ENCODE results near the gene ADGRB3. TPM values are rescaled to one million over a fixed set of nuclear protein-coding genes. Genes with fewer than 3 reads are reported as not detected.

The ADGRB3 gene
- total and polyA plus RNA-seq, 2 experiments from 2014 or later = not detected

DNA sequence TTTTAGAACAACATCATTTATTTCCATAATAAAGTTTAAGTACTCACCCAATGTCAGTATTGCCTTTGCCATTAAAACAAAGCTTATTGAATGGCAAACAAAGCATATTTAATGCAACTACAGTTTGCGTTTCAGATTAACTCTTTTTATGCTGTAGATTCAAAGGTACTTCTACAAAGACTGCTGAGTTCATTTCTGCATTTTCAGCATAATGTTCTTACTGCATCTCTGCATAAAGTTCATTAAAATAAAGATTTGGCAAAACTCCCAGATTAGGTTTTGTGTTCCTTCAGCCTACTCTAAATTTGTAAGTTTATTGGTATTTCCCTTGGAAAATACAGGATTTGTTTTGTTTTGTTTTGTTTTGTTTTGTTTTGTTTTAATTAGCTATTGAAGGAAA is 359.4 kb downstream of the ADGRB3 start:
- H3K4me3 ChIP-seq = no peak overlapping the region
- no peaks in the 10 kb centered on the region for H3K79me2 ChIP-seq (ENCODE audit: insufficient read depth)
- no peaks in the 10 kb centered on the region for H3K27me3 ChIP-seq (replicated peaks; ENCODE audit: insufficient read depth)
- H3K9ac ChIP-seq = no peak overlapping the region
- H3K4me1 ChIP-seq (ENCODE audit: insufficient read depth) = no peaks in the 10 kb centered on the region
- H4K20me1 ChIP-seq (ENCODE audit: insufficient read depth) = no peaks in the 10 kb centered on the region
- H2AFZ ChIP-seq = no peak overlapping the region
- no peaks in the 10 kb centered on the region for H3K9me3 ChIP-seq (ENCODE audit: low read depth)
- WGBS, 2 experiments (ENCODE audit: low coverage in 1 of 2, low lambda C conversion rate in 2 of 2, missing lambda C conversion rate in 2 of 2) = 10 to 29% methylated on average over 1 of the region's 1 CpG
- H3K9me2 ChIP-seq (ENCODE audit: insufficient read depth) = no peaks in the 10 kb centered on the region
- no peaks in the 10 kb centered on the region for H3F3A ChIP-seq (ENCODE audit: insufficient read depth)
- TF ChIP-seq EZH2phosphoT487 (IDR thresholded peaks at IDR 0.05; ENCODE audit: insufficient read depth, low read depth) (no peak), EZH2 (IDR thresholded peaks at IDR 0.05; ENCODE audit: insufficient read depth, poor library complexity, severe bottlenecking) (no peak)
- no peak overlapping the region for H3K4me2 ChIP-seq (ENCODE audit: unreplicated experiment)
- no peak overlapping the region for H3K27ac ChIP-seq
- no peak for DNase-seq
- in situ Hi-C loops (cut with MboI) = no loop called here
- no peaks in the 10 kb centered on the region for H3K36me3 ChIP-seq (ENCODE audit: low read depth)

DNA sequence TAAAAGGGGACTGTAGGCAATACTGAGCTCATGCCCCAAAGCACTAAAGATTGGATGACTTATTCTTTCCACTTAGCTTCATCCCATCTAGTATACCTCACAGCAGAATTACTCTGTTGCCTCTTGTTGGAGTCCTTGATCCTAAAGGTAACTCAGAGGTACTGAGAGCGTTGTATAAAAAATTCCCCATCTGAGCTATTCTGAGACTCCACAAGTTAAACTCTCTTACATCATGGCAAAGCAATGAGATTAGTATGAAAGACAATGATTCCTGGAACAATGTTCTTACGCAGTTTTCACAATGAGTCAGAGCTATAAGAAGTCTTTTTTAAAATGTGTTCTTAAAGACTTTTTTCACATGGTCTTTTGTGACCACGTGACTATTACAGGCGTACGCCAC is 370.1 kb downstream of the ADGRB3 start:
- 51 to 65% methylated on average over 5 of the region's 5 CpGs for WGBS, 2 experiments (ENCODE audit: low coverage in 1 of 2, low lambda C conversion rate in 2 of 2, missing lambda C conversion rate in 2 of 2)

DNA sequence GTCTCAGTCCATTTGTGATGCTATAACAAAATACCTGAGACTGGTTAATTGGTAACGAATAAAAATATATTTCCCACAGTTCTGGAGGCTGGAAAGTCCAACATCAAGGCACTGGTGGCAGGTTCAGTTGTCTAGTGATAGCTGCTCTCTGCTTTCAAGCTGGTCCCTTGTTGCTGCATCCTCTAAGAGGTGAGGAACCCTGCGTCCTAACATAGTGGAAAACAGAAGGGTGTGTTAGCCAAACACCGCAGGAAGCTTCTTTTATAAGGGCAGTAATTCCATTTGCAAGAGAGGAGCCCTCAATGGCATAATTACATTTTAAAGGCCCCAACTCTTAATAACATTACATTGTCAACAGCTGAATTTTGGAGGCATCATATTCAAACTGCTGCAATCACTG is 372.7 kb downstream of the ADGRB3 start:
- Histone ChIP-seq H3K4me2 (ENCODE audit: unreplicated experiment) (no peak overlapping the region), H3K9ac (no peak overlapping the region), H3F3A (ENCODE audit: insufficient read depth) (no peaks in the 10 kb centered on the region), H3K9me2 (ENCODE audit: insufficient read depth) (no peaks in the 10 kb centered on the region), H3K36me3 (ENCODE audit: low read depth) (no peaks in the 10 kb centered on the region), H3K9me3 (ENCODE audit: low read depth) (no peaks in the 10 kb centered on the region), H3K4me1 (ENCODE audit: insufficient read depth) (no peaks in the 10 kb centered on the region), H3K4me3 (no peak overlapping the region), H4K20me1 (ENCODE audit: insufficient read depth) (no peaks in the 10 kb centered on the region), H3K27me3 (replicated peaks; ENCODE audit: insufficient read depth) (no peaks in the 10 kb centered on the region), H3K79me2 (ENCODE audit: insufficient read depth) (no peaks in the 10 kb centered on the region), H2AFZ (no peak overlapping the region), H3K27ac (no peak overlapping the region)
- in situ Hi-C loops (cut with MboI) = no loop called here
- 25 to 26% methylated on average over 3 of the region's 3 CpGs for WGBS, 2 experiments (ENCODE audit: low coverage in 1 of 2, low lambda C conversion rate in 2 of 2, missing lambda C conversion rate in 2 of 2)
- TF ChIP-seq EZH2 (IDR thresholded peaks at IDR 0.05; ENCODE audit: insufficient read depth, poor library complexity, severe bottlenecking) (no peak), EZH2phosphoT487 (IDR thresholded peaks at IDR 0.05; ENCODE audit: insufficient read depth, low read depth) (no peak)
- no peak for DNase-seq

More for the DNA sequence above, 370.1 kb downstream of the ADGRB3 start:
- no peaks in the 10 kb centered on the region for H4K20me1 ChIP-seq (ENCODE audit: insufficient read depth)
- TF ChIP-seq EZH2phosphoT487 (IDR thresholded peaks at IDR 0.05; ENCODE audit: insufficient read depth, low read depth) = no peak
- no peak for TF ChIP-seq EZH2 (IDR thresholded peaks at IDR 0.05; ENCODE audit: insufficient read depth, poor library complexity, severe bottlenecking)
- no peaks in the 10 kb centered on the region for H3K36me3 ChIP-seq (ENCODE audit: low read depth)
- in situ Hi-C loops (cut with MboI) = no loop called here
- H3K9me3 ChIP-seq (ENCODE audit: low read depth) = no peaks in the 10 kb centered on the region
- no peaks in the 10 kb centered on the region for H3K9me2 ChIP-seq (ENCODE audit: insufficient read depth)
- H3K4me1 ChIP-seq (ENCODE audit: insufficient read depth) = no peaks in the 10 kb centered on the region
- H3K4me2 ChIP-seq (ENCODE audit: unreplicated experiment) = no peak overlapping the region
- H3F3A ChIP-seq (ENCODE audit: insufficient read depth) = no peaks in the 10 kb centered on the region
- no peak overlapping the region for H3K9ac ChIP-seq
- H3K4me3 ChIP-seq = no peak overlapping the region
- peak; percentile 1 for DNase-seq
- H3K27ac ChIP-seq = no peak overlapping the region
- no peak overlapping the region for H2AFZ ChIP-seq
- no peaks in the 10 kb centered on the region for H3K27me3 ChIP-seq (replicated peaks; ENCODE audit: insufficient read depth)
- H3K79me2 ChIP-seq (ENCODE audit: insufficient read depth) = no peaks in the 10 kb centered on the region

DNA sequence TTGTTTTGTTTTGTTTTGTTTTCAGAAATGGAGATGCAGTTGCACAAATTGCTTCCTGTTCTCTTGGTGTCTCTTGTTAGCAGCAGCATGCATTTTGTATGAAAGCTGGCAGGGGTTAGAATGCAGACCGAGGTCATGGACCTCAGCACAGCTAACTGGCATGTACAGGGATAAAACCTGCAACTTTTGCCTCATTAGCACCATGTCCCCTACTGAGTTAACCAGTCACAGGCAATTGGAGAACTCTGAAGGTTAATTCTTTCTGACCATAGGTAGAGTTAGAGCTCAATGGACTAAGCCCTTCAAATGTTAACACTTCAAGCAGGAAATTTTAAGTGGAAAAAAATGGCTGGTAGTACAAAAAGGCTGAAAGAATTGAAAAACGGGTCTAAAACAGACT is 377.1 kb downstream of the ADGRB3 start:
- Histone ChIP-seq H4K20me1 (ENCODE audit: insufficient read depth) (no peaks in the 10 kb centered on the region), H3K4me2 (ENCODE audit: unreplicated experiment) (no peak overlapping the region), H3K9me3 (ENCODE audit: low read depth) (no peaks in the 10 kb centered on the region), H3K27ac (no peak overlapping the region), H3K9ac (no peak overlapping the region), H3K36me3 (ENCODE audit: low read depth) (no peaks in the 10 kb centered on the region), H3F3A (ENCODE audit: insufficient read depth) (no peaks in the 10 kb centered on the region), H3K9me2 (ENCODE audit: insufficient read depth) (no peaks in the 10 kb centered on the region), H2AFZ (no peak overlapping the region), H3K4me3 (no peak overlapping the region), H3K4me1 (ENCODE audit: insufficient read depth) (no peaks in the 10 kb centered on the region), H3K27me3 (replicated peaks; ENCODE audit: insufficient read depth) (no peaks in the 10 kb centered on the region), H3K79me2 (ENCODE audit: insufficient read depth) (no peaks in the 10 kb centered on the region)
- in situ Hi-C loops (cut with MboI) = no loop called here
- WGBS, 2 experiments (ENCODE audit: low coverage in 1 of 2, low lambda C conversion rate in 2 of 2, missing lambda C conversion rate in 2 of 2) = 24 to 34% methylated on average over 2 of the region's 2 CpGs
- TF ChIP-seq EZH2phosphoT487 (IDR thresholded peaks at IDR 0.05; ENCODE audit: insufficient read depth, low read depth) (no peak), EZH2 (IDR thresholded peaks at IDR 0.05; ENCODE audit: insufficient read depth, poor library complexity, severe bottlenecking) (no peak)
- DNase-seq = no peak

DNA sequence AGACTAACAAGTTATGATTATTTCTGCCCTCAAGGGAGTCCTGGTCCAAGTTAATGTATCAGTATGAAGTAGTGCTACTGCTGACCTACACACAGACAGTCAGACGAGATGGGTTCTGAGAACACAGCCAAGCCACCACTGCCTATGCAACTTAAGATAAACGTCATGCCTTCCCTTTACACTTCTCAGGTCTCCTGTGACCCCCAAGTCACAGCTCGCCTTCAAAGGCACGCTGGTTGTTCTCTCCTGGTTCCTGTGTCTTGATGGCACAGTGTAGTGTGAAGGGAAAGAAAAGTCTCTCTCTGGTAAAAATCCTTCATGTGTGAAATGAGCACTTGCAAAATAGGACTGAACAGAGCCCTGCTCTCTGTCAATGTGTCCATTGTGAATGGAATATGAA is 377.8 kb downstream of the ADGRB3 start:
- H3K9ac ChIP-seq = no peak overlapping the region
- in situ Hi-C loops (cut with MboI) = no loop called here
- no peaks in the 10 kb centered on the region for H3K79me2 ChIP-seq (ENCODE audit: insufficient read depth)
- no peak overlapping the region for H3K27ac ChIP-seq
- no peaks in the 10 kb centered on the region for H3K4me1 ChIP-seq (ENCODE audit: insufficient read depth)
- DNase-seq = no peak
- no peaks in the 10 kb centered on the region for H3K27me3 ChIP-seq (replicated peaks; ENCODE audit: insufficient read depth)
- no peak overlapping the region for H2AFZ ChIP-seq
- H3K4me2 ChIP-seq (ENCODE audit: unreplicated experiment) = no peak overlapping the region
- no peak overlapping the region for H3K4me3 ChIP-seq
- TF ChIP-seq EZH2phosphoT487 (IDR thresholded peaks at IDR 0.05; ENCODE audit: insufficient read depth, low read depth) (no peak), EZH2 (IDR thresholded peaks at IDR 0.05; ENCODE audit: insufficient read depth, poor library complexity, severe bottlenecking) (no peak)
- H3F3A ChIP-seq (ENCODE audit: insufficient read depth) = no peaks in the 10 kb centered on the region
- H3K9me3 ChIP-seq (ENCODE audit: low read depth) = no peaks in the 10 kb centered on the region
- 25 to 27% methylated on average over 4 of the region's 4 CpGs for WGBS, 2 experiments (ENCODE audit: low coverage in 1 of 2, low lambda C conversion rate in 2 of 2, missing lambda C conversion rate in 2 of 2)
- no peaks in the 10 kb centered on the region for H3K36me3 ChIP-seq (ENCODE audit: low read depth)
- no peaks in the 10 kb centered on the region for H4K20me1 ChIP-seq (ENCODE audit: insufficient read depth)
- H3K9me2 ChIP-seq (ENCODE audit: insufficient read depth) = no peaks in the 10 kb centered on the region
